Measurements from ENCODE around the gene WWC2.

DNA sequence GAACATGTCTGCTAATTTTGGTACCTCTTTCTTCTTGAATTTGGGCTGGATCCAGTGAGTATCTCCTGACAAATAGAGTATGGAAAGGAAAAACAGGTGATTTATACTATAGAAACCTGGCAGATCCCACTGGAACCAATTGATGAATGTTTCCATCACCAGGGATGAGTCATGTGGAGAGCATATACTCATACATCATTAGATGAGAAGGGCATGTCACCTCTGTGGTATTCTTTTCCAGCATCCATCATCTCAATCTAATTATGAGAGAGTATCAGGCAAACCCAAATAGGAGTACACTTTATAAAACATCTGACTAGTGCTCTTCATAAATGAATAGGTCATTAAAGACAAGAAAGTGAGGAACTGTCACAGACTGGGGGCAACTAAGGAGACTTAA is 130.3 kb downstream of the WWC2 start:
- TF ChIP-seq, protein P1, sequence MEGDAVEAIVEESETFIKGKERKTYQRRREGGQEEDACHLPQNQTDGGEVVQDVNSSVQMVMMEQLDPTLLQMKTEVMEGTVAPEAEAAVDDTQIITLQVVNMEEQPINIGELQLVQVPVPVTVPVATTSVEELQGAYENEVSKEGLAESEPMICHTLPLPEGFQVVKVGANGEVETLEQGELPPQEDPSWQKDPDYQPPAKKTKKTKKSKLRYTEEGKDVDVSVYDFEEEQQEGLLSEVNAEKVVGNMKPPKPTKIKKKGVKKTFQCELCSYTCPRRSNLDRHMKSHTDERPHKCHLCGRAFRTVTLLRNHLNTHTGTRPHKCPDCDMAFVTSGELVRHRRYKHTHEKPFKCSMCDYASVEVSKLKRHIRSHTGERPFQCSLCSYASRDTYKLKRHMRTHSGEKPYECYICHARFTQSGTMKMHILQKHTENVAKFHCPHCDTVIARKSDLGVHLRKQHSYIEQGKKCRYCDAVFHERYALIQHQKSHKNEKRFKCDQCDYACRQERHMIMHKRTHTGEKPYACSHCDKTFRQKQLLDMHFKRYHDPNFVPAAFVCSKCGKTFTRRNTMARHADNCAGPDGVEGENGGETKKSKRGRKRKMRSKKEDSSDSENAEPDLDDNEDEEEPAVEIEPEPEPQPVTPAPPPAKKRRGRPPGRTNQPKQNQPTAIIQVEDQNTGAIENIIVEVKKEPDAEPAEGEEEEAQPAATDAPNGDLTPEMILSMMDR (IDR thresholded peaks at IDR 0.05), result no peak
- no peak for TF ChIP-seq POLR2A (IDR thresholded peaks at IDR 0.05)
